HG02981 (cell line): ENCODE measurements around the gene CEP43.

Experiments
- ATAC-seq: cut with Tn5 transposase; IDR thresholded peaks from one replicate; pipeline ENCODE4 v1.9.1; 2021; ENCODE audit warnings: mild to moderate bottlenecking, moderate library complexity; ENCODE audit not compliant: unreplicated experiment

The CEP43 gene

GRCh38 chr6:166960609-166960978 is 38.6 kb upstream of the CEP43 start:
- ATAC-seq, result no peak

DNA sequence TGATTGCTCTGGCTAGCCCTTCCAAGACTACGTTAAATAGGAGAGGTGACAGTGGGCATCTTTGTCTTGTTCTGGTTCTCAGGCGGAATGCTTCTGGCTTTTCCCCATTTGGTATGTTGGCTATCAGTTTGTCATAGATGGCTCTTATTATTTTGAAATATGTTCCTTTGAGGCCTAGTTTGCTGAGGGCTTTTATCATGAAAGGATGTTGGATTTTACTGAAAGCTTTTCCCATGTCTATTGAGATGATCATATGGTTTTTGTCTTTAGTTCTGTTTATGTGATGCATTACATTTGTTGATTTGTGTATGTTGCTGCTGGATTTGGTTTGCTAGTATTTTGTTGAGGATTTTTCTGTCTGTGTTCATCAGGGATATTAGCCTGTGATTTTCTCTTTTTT is 32.9 kb upstream of the CEP43 start:
- ATAC-seq, result no peak

- ATAC-seq, result no peak
Observed at GRCh38 chr6:166969390-166970002, 29.7 kb upstream of the CEP43 start.

- ATAC-seq, result no peak
Observed at GRCh38 chr6:166970091-166970490, 29.1 kb upstream of the CEP43 start.

DNA sequence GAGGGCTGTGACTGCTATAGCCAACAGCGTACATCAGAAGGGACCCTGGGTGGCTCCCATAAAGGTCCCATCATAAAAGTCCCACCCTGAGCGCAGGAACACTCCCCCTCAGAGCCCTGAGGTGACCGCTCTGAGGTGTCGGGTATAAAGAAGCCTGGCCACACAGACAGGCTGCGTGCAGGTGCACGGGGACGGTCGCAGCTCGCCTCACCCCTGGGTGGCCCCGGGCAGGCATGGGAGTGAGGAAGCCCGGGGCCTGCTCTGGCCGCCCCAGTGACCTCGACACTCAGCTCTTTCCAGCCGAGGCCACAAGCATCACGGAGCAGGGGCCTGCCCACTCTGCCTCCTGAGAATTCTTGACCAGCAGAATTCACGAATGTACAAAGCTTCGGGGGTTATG is 28.4 kb upstream of the CEP43 start:
- ATAC-seq, result no peak

GRCh38 chr6:166971271-166971670 is 27.9 kb upstream of the CEP43 start:
- no peak for ATAC-seq

DNA sequence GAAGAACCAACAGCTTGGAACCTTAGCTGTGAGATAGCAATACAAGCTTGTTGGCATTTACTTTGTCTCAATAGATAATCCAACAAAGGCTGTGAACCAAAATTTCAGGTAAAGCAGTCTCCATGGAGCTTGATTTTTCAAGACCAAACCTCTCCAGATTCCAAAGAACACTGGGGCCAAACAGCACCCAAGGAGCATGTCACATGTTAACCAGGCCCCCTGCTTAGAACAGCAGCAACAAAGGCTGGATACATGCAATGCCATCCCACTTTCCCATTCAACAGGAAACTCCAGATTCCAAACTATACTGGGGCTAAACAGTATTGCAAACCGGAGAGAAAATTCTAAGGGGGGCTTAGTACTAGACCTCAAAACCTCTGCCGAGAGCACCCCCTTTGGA is 27.1 kb upstream of the CEP43 start:
- no peak for ATAC-seq

- no peak for ATAC-seq
Observed at GRCh38 chr6:166976636-166977035, 22.6 kb upstream of the CEP43 start.

- no peak for ATAC-seq
Observed at GRCh38 chr6:166977621-166978525, 21.3 kb upstream of the CEP43 start.

DNA sequence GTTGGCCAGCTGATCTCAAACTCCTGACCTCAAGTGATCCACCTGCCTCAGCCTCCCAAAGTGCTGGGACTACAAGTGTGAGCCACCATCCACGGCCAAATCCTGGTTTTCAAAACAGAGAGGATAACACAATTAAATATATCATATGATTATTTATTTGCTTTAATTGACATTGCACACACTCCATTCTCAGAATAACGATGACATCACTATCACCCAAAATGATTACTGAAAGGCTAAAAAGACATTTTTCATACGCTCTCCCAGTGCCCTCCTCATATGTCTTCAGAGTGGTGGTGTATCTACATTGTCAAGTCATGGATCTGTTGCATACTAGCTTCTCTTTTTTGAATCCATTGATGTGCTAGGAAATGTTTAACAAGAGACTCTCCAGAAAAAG is 18.5 kb upstream of the CEP43 start:
- ATAC-seq, result no peak

DNA sequence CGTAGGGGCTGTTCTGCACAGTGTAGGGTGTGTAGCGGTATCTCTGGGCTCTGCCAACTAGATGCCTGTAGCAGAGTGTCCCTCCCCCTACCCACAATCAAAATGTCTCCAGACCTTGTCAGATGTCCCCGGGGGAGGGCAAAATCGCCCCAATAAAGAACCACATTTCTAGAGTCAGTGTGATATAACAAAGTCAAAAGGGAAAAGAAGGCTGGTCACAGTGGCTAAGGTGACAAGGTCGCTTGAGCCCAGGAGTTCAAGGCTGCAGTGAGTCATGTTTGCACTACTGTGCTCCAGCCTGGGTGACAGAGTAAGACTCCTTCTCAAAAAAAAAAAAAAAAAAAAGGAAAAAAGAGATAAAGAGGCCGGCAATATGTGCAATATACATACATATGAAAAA is 11.7 kb upstream of the CEP43 start:
- no peak for ATAC-seq

- ATAC-seq, result no peak
Observed at GRCh38 chr6:166987930-166988329, 11.3 kb upstream of the CEP43 start.

- ATAC-seq, result no peak
Observed at GRCh38 chr6:166988674-166989201, 10.5 kb upstream of the CEP43 start.

- ATAC-seq, result peak; percentile 63
Observed at GRCh38 chr6:166989427-166990032, 9.7 kb upstream of the CEP43 start.

DNA sequence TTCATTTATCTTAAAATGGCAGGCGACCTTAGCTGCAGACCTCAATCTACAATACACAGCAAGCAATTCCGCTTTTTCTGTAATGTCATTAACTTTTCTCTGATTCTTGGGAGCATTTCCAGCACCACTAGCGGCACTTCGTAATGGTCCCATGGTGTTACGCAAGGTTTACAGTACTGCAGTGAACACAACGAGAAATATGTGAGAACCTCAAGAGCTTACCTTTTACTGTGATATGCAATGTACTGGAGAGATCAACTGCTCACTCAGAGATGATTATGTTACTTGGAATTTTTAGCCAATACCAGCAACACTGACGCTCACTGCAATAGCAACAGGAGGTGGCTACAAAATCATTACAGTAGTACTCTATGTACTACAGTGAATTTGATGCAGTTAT is 2.8 kb upstream of the CEP43 start:
- no peak for ATAC-seq

- no peak for ATAC-seq
Observed at GRCh38 chr6:166997348-166997747, 1.8 kb upstream of the CEP43 start.

GRCh38 chr6:166997768-166998255 is 1.4 kb upstream of the CEP43 start:
- ATAC-seq, result peak; percentile 33

- ATAC-seq, result no peak
Observed at GRCh38 chr6:166998256-166999144, 697 bp upstream of the CEP43 start.

DNA sequence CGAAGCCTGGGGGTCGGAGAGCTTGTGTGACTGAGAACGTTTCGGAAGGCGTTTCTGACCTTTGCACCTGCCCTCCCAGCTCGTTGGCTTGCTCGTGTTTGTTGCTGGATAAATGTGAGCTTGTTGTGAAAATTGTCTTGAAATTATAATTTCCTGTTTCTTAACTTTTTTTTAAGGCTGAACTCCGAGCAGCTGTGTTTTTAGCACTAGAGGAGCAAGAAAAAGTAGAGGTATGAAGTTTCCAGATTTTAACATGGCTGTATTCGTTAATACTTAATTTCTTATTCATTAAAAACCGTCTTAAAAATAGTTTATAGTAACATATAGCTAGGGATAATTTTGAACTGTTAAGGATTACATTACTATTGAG is 672 bp downstream of the CEP43 start:
- no peak for ATAC-seq

- ATAC-seq, result no peak
Observed at GRCh38 chr6:167000759-167001158, 1.6 kb downstream of the CEP43 start.
